MM.1S (cell line): Measurements from ENCODE around the gene TFAP2A.

Experiments
- DNase-seq: peaks from one replicate; pipeline ENCODE4 v3.0.0-alpha.2; 2015
- H2AFZ ChIP-seq: fragments of 300-600 bp; sonication (generic); 2 replicates; pipeline ENCODE4 v1.6.0; 2016; ENCODE audit warnings: antibody characterized with exemption, low read length
- H3F3A ChIP-seq: fragments of 300-600 bp; sonication (generic); 2 replicates; pipeline ENCODE4 v1.6.1; 2016; ENCODE audit warnings: mild to moderate bottlenecking, antibody characterized with exemption, low read length, moderate library complexity, mixed read lengths; ENCODE audit not compliant: insufficient read depth
- H3K27ac ChIP-seq: fragments of 300-600 bp; sonication (generic); 2 replicates; pipeline ENCODE4 v1.5.1; 2016; ENCODE audit warnings: mild to moderate bottlenecking, low read length
- H3K27me3 ChIP-seq: fragments of 300-600 bp; sonication (generic); replicated peaks from 2 replicates; pipeline ENCODE4 v1.6.0; 2016; ENCODE audit warnings: low read length; ENCODE audit not compliant: insufficient read depth
- H3K36me3 ChIP-seq: fragments of 300-600 bp; sonication (generic); replicated peaks from 2 replicates; pipeline ENCODE4 v1.6.1; 2016; ENCODE audit warnings: mild to moderate bottlenecking, low read length, mixed read lengths; ENCODE audit not compliant: insufficient read depth
- H3K4me1 ChIP-seq: fragments of 300-600 bp; sonication (generic); 2 replicates; pipeline ENCODE4 v1.6.1; 2016; ENCODE audit warnings: low read length, mixed read lengths
- H3K4me2 ChIP-seq: fragments of 300-600 bp; sonication (generic); 2 replicates; pipeline ENCODE4 v1.6.0; 2016; ENCODE audit warnings: low read depth, low read length
- H3K4me3 ChIP-seq: fragments of 300-600 bp; sonication (generic); 2 replicates; pipeline ENCODE4 v1.5.1; 2016; ENCODE audit warnings: low read length, mixed read lengths
- H3K79me2 ChIP-seq: fragments of 300-600 bp; sonication (generic); 2 replicates; pipeline ENCODE4 v1.6.1; 2016; ENCODE audit warnings: mixed run types, low read length, mixed read lengths
- H3K9ac ChIP-seq: fragments of 300-600 bp; sonication (generic); 2 replicates; pipeline ENCODE4 v1.6.1; 2016; ENCODE audit warnings: low read length, mixed read lengths
- H3K9me2 ChIP-seq: fragments of 300-600 bp; sonication (generic); replicated peaks from 2 replicates; pipeline ENCODE4 v1.6.1; 2016; ENCODE audit warnings: mild to moderate bottlenecking, low read length, mixed read lengths; ENCODE audit not compliant: insufficient read depth
- H3K9me3 ChIP-seq: fragments of 300-600 bp; sonication (generic); replicated peaks from 2 replicates; pipeline ENCODE4 v1.6.1; 2016; ENCODE audit warnings: mild to moderate bottlenecking, low read length, mixed read lengths; ENCODE audit not compliant: insufficient read depth
- H4K20me1 ChIP-seq: fragments of 300-600 bp; sonication (generic); 2 replicates; pipeline ENCODE4 v1.6.1; 2016; ENCODE audit warnings: mild to moderate bottlenecking, low read length, moderate library complexity, mixed read lengths; ENCODE audit not compliant: insufficient read depth
- EZH2 ChIP-seq: fragments of 300-600 bp; sonication (generic); optimal IDR thresholded peaks from 2 replicates; pipeline ENCODE3; 2017; ENCODE audit warnings: low read depth, mild to moderate bottlenecking, antibody characterized with exemption, low read length, mixed read lengths
- EZH2phosphoT487 ChIP-seq: fragments of 300-600 bp; sonication (generic); IDR thresholded peaks from 2 replicates; pipeline ENCODE4 v1.6.1; 2018; ENCODE audit warnings: antibody characterized with exemption, low read length
- TF ChIP-seq, protein P1 (sequence below): fragments of 300-600 bp; sonication (generic); IDR thresholded peaks from 2 replicates; pipeline ENCODE4 v1.5.1; 2016; ENCODE audit warnings: antibody characterized with exemption, low read length, mixed read lengths

TFAP2A gene

DNA sequence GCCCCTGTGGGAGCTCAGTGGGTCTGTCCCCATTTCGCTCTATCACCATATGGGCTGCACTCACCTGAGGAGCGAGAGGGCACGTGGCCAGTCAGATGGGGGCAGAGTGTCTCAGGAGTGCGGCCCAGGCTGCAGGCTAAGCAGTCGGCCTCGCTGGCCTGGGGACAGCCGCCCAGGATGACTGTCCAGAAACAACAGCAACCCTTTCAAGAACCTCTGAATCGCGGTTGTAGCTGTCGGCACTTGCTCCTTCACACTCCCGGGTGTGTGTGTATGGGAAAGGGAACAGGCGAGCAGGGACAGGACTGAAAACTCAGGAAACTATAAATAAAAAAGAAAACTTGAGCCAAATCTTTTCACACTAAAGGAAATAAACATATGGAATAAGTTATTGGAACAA, 63.1 kb downstream of the TFAP2A start:
- Histone ChIP-seq H3K27ac (no peak overlapping the region), H3K9me2 (no peaks in the 10 kb centered on the region), H4K20me1 (no peaks in the 10 kb centered on the region), H3K4me1 (no peaks in the 10 kb centered on the region), H3K9me3 (no peaks in the 10 kb centered on the region), H3K79me2 (no peaks in the 10 kb centered on the region), H3F3A (no peaks in the 10 kb centered on the region), H2AFZ (no peak overlapping the region), H3K36me3 (no peaks in the 10 kb centered on the region), H3K9ac (no peak overlapping the region), H3K4me3 (no peak overlapping the region), H3K4me2 (no peak overlapping the region), H3K27me3 (no peaks in the 10 kb centered on the region)
- DNase-seq: no peak
- TF ChIP-seq, protein P1, sequence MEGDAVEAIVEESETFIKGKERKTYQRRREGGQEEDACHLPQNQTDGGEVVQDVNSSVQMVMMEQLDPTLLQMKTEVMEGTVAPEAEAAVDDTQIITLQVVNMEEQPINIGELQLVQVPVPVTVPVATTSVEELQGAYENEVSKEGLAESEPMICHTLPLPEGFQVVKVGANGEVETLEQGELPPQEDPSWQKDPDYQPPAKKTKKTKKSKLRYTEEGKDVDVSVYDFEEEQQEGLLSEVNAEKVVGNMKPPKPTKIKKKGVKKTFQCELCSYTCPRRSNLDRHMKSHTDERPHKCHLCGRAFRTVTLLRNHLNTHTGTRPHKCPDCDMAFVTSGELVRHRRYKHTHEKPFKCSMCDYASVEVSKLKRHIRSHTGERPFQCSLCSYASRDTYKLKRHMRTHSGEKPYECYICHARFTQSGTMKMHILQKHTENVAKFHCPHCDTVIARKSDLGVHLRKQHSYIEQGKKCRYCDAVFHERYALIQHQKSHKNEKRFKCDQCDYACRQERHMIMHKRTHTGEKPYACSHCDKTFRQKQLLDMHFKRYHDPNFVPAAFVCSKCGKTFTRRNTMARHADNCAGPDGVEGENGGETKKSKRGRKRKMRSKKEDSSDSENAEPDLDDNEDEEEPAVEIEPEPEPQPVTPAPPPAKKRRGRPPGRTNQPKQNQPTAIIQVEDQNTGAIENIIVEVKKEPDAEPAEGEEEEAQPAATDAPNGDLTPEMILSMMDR: no peak
- TF ChIP-seq EZH2phosphoT487 (no peak), EZH2 (no peak)

DNA sequence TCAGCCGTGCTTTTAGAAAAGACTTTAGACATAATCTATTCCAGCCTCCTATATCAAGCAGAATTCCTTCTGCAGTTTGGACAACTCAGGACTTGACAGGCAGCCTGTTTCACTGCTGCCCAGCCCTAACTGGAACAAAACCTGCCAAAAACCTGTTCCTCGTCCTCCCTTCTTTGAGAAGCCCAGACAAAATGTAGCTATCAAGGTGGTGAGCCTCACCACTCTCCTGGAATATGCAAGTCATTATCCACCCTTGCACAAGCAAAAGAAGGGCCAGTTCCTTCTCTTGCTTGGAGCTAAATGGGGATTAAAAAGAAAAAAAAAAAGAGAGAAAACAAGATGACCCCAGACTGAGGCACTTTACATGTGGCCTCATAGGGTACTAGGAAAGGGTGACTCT, 64.2 kb downstream of the TFAP2A start:
- Histone ChIP-seq H3K9ac (no peak overlapping the region), H2AFZ (no peak overlapping the region), H3K36me3 (no peaks in the 10 kb centered on the region), H3K4me3 (no peak overlapping the region), H3K27me3 (no peaks in the 10 kb centered on the region), H3K4me1 (no peaks in the 10 kb centered on the region), H3K27ac (no peak overlapping the region), H3K9me3 (no peaks in the 10 kb centered on the region), H4K20me1 (no peaks in the 10 kb centered on the region), H3K9me2 (no peaks in the 10 kb centered on the region), H3K79me2 (no peaks in the 10 kb centered on the region), H3F3A (no peaks in the 10 kb centered on the region), H3K4me2 (no peak overlapping the region)
- DNase-seq: no peak
- TF ChIP-seq EZH2phosphoT487: no peak
- TF ChIP-seq, protein P1: no peak
- TF ChIP-seq EZH2: no peak

DNA sequence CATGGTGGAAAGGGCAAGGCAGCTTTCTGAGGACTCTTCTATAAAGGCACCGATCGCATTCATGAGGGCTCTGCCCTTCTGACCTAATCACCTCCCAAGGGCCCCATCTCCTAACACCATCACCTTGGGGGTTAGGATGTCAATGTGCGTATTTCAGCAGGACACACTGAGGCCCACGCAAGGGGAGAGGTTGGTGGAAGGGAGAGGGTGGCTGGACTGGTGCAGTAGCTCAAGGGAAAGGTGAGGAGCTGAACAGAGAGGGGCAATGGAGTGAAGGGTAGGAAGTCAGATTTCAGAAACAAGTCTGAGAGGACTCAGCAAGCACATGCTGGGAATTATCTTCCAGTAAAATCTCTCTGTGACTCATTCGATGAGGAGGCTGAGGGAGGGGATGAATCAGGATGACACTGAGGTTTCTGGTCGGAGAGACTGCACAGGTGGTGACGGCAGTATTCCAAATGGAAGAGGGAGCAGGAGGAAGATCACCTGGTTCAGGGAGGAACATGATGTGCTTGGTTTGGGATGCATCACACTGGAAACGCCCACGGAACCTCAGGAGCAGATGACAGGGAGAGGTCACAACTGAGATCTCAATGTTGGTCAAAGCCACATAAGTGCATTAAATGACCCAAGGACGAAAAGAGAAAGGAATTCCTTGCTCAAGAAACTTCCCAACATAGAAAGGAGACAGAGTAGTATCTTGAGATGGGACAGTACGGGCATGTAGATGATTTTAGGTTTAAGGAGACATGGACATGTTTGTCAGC, 67.1 kb downstream of the TFAP2A start:
- Histone ChIP-seq H3K4me2 (no peak overlapping the region), H2AFZ (no peak overlapping the region), H3K9me3 (no peaks in the 10 kb centered on the region), H3K4me3 (no peak overlapping the region), H3K36me3 (no peaks in the 10 kb centered on the region), H3K4me1 (no peaks in the 10 kb centered on the region), H3K9me2 (no peaks in the 10 kb centered on the region), H3K9ac (no peak overlapping the region), H3K79me2 (no peaks in the 10 kb centered on the region), H3K27me3 (no peaks in the 10 kb centered on the region), H3K27ac (no peak overlapping the region), H4K20me1 (no peaks in the 10 kb centered on the region), H3F3A (no peaks in the 10 kb centered on the region)
- no peak for DNase-seq
- TF ChIP-seq EZH2 (no peak), EZH2phosphoT487 (no peak)
- TF ChIP-seq, protein P1: no peak
